ENCODE results near the gene NLRC3.

NLRC3 gene

DNA sequence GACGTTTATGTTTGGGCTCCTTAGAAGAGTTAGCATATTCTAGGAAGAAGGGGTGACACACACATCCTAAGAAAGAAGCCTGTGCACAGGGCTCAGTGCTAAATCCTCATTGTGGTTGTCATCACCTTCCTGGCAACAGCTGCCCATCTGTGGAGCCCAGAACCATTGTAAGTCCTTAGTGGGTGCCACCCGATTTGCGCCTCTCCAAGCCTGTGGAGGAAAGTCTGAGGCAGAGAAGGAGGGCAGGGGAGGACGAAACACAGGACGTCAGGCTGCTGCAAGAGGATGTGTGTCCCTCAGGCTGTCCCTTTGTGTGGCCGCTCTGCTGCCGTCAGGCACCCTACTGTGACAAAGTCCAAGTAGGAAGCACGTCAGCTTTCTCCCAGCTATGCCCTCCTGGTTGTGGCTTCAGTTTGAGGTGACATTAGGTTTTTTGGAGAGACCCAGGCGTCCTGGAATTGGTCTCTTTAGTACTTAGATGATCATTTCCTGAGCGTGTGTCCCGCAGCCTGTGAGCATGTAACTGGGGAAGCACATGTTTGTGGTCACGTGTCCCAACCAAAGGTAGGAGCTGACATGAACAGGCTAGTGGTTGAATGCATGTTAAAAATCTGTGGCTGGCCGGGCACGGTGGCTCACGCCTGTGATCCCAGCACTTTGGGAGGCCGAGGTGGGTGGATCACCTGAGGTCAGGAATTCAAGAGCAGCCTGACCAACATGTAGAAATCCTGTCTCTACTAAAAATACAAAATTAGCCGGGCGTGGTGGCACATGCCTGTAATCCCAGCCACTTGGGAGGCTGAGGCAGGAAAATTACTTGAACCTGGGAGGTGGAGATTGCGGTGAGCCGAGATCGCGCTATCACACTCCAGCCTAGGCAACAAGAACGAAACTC is 65.7 kb downstream of the NLRC3 start (continued):
- TF ChIP-seq SCRT1 (tag by site-specific recombination; IDR thresholded peaks at IDR 0.05; ENCODE audit: borderline replicate concordance) (no peak), ZBTB20 (tag by site-specific recombination; IDR thresholded peaks at IDR 0.05) (no peak), AEBP2 (tag by site-specific recombination; IDR thresholded peaks at IDR 0.05; ENCODE audit: borderline replicate concordance) (no peak), ZNF138 (tag by site-specific recombination; IDR thresholded peaks at IDR 0.05; ENCODE audit: borderline replicate concordance) (no peak), HOXC10 (CRISPR knock-in tag; IDR thresholded peaks at IDR 0.05) (no peak), ZNF174 (tag by site-specific recombination; IDR thresholded peaks at IDR 0.05) (no peak), ZXDB (tag by site-specific recombination; IDR thresholded peaks at IDR 0.05) (no peak), ZNF654 (tag by site-specific recombination; IDR thresholded peaks at IDR 0.05; ENCODE audit: low read depth) (no peak), ZNF837 (tag by site-specific recombination; IDR thresholded peaks at IDR 0.05) (no peak), TSHZ1 (tag by site-specific recombination; IDR thresholded peaks at IDR 0.05; ENCODE audit: borderline replicate concordance) (no peak), REPIN1 (tag by site-specific recombination; IDR thresholded peaks at IDR 0.05; ENCODE audit: low read depth) (no peak)
- TF ChIP-seq, protein P1, sequence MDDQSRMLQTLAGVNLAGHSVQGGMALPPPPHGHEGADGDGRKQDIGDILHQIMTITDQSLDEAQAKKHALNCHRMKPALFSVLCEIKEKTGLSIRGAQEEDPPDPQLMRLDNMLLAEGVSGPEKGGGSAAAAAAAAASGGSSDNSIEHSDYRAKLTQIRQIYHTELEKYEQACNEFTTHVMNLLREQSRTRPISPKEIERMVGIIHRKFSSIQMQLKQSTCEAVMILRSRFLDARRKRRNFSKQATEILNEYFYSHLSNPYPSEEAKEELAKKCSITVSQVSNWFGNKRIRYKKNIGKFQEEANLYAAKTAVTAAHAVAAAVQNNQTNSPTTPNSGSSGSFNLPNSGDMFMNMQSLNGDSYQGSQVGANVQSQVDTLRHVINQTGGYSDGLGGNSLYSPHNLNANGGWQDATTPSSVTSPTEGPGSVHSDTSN (CRISPR knock-in tag; IDR thresholded peaks at IDR 0.05): no peak

- Histone ChIP-seq H3K27ac (ENCODE audit: extremely low read depth, low read depth, low read length) (no peak overlapping the region), H3K9me3 (ENCODE audit: control insufficient read depth, insufficient read depth, low read depth, low read length) (no peaks in the 10 kb centered on the region), H3K4me1 (ENCODE audit: control insufficient read depth, insufficient read depth, low read length) (peaks cover 3% of the 10 kb centered on the region; the same call in 1 of the 2 replicates), H3K36me3 (ENCODE audit: control insufficient read depth in 2 of 2, insufficient read depth in 1 of 2, low read length in 2 of 2) (peaks cover 33 to 84% of the 10 kb centered on the region in 2 experiments), H3K4me3 (ENCODE audit: low read depth, low read length) (no peak overlapping the region)
- TF ChIP-seq ZFP37 (tag by site-specific recombination; IDR thresholded peaks at IDR 0.05) (no peak), ZNF114 (tag by site-specific recombination; IDR thresholded peaks at IDR 0.05) (no peak), ZSCAN5A (tag by site-specific recombination; IDR thresholded peaks at IDR 0.05) (no peak), ZNF248 (tag by site-specific recombination; IDR thresholded peaks at IDR 0.05) (no peak)
- TF ChIP-seq, protein P2, sequence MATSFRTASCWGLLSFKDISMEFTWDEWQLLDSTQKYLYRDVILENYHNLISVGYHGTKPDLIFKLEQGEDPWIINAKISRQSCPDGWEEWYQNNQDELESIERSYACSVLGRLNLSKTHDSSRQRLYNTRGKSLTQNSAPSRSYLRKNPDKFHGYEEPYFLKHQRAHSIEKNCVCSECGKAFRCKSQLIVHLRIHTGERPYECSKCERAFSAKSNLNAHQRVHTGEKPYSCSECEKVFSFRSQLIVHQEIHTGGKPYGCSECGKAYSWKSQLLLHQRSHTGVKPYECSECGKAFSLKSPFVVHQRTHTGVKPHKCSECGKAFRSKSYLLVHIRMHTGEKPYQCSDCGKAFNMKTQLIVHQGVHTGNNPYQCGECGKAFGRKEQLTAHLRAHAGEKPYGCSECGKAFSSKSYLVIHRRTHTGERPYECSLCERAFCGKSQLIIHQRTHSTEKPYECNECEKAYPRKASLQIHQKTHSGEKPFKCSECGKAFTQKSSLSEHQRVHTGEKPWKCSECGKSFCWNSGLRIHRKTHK (tag by site-specific recombination; IDR thresholded peaks at IDR 0.05): no peak
- TF ChIP-seq, protein P3, sequence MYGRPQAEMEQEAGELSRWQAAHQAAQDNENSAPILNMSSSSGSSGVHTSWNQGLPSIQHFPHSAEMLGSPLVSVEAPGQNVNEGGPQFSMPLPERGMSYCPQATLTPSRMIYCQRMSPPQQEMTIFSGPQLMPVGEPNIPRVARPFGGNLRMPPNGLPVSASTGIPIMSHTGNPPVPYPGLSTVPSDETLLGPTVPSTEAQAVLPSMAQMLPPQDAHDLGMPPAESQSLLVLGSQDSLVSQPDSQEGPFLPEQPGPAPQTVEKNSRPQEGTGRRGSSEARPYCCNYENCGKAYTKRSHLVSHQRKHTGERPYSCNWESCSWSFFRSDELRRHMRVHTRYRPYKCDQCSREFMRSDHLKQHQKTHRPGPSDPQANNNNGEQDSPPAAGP (tag by site-specific recombination; IDR thresholded peaks at IDR 0.05): no peak
- TF ChIP-seq, protein P4, sequence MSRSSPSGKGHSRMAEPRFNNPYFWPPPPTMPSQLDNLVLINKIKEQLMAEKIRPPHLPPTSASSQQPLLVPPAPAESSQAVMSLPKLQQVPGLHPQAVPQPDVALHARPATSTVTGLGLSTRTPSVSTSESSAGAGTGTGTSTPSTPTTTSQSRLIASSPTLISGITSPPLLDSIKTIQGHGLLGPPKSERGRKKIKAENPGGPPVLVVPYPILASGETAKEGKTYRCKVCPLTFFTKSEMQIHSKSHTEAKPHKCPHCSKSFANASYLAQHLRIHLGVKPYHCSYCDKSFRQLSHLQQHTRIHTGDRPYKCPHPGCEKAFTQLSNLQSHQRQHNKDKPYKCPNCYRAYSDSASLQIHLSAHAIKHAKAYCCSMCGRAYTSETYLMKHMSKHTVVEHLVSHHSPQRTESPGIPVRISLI (tag by site-specific recombination; IDR thresholded peaks at IDR 0.05): no peak
- ChIA-PET CTCF (interaction anchor here (1.0 kb wide), 1 partner anchor 11 kb away, joined by 3 read pairs; no protein-coding TSS in a partner anchor), POLR2A (no interaction called here)
Observed at GRCh38 chr16:3510416-3510815, 66.8 kb downstream of the NLRC3 start.
